Right ventricle myocardium inferior (tissue), 1 donor: ENCODE data around the gene C10orf67. TPM values are rescaled to one million over a fixed set of nuclear protein-coding genes. Genes with fewer than 3 reads are reported as not detected.
"Not testable (repeated sequence)": the region's sequence is repeated elsewhere in the genome, so short reads cannot be mapped to it uniquely, and the experiment has no call there.

Experiments
- ATAC-seq: fragments of 200-7000 bp; cut with Tn5 transposase; one replicate; pipeline ENCODE4 v1.9.1; 2020; ENCODE audit warnings: mild to moderate bottlenecking, moderate library complexity
- DNase-seq: peaks from one replicate; pipeline ENCODE4 v3.0.0; 2021; ENCODE audit errors: missing footprints
- intact Hi-C: fragments of 100-400 bp; cut with DNase I; formaldehyde crosslinking; loops from one replicate; pipeline ENCODE4 v1.11.0; 2022
- long read RNA-seq: library from polyadenylated mRNA; unstranded; transcript quantifications from one replicate; pipeline ENCODE4 v2.0.0, GENCODE V29; 2021
- total RNA-seq: library from RNA; stranded (reverse); fragmentation: NEBNext Ultra II Directional; extraction: Animal tissue kit (Norgen Biotek cat#: 25700); gene quantifications from one replicate; pipeline ENCODE4 v1.2.1, GENCODE V29; 2021
- donor health status: DM: no; HTN: yes; CAD: no; lungs with severe emphysema.

The C10orf67 gene
- total RNA-seq = 0.51 TPM
- long read RNA-seq = 0 reads

DNA sequence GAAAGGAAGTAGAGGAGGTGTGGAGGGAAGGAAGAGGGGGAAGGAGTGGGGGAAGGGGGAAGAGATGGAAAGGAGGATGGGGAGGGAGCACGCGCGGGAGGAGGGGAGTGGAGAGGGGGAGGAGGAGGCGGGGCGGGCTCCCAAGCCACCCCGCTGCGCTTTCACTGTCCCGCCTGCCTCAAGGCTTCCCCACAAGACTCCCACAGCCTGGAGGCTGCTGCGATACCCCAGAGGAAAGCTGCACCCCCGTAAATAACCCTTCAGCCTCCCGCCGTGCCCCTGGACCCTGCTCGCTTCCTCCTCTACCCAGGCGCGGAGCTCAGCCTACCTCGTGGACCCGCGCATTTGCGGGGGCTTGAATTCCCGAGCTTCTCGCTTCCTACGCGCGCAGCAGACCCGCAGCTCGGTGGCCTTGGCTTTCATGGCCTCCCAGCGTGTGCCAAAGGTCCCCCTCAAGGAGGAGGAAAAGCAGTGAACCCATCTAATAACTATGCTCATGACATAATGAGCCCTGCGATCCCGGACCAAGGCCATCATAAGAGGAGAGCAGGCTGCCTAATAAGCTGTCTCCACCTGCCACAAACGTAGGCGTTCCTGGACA lies at the start of gene C10orf67:
C10orf67 (minus strand) TSS at position 557 of the 601 bp plus-strand sequence; CDS start at position 534, 23 bp downstream.
- intact Hi-C loops = loop anchor here (1.0 kb wide), 1 partner anchor 56 kb away; no protein-coding TSS in a partner anchor
- peak; percentile 80 for ATAC-seq

GRCh38 chr10:23391821-23392220 lies 47.2 kb upstream of the C10orf67 start:
- DNase-seq (no peak), ATAC-seq (no peak)
- intact Hi-C loops = no loop called here

More for the DNA sequence above, at the start of gene C10orf67:
- DNase-seq = no peak

DNA sequence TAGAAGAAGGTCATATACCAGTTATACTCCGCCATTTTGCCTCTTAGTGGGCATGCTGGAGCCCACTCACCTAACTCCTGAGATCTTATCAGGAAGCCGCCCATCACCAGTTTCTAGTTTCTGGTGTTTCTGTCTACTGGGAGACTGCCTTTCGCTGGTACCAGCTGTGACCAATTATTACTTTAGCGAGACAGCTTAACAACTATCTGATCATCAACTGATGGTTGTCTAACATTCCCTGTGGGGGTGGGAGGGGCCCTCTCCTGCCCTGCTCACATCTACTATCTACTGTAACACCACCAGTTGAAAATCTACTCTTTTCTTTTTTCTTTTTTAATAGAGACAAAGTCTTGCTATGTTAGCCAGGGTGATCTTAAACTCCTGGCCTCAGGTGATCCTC lies 46.2 kb upstream of the C10orf67 start:
- DNase-seq (no peak), ATAC-seq (no peak)
- intact Hi-C loops = no loop called here

- ATAC-seq, DNase-seq, intact Hi-C loops: not testable (repeated sequence)
These were observed 45.8 kb upstream of the C10orf67 start for GRCh38 chr10:23390408-23390807.

DNA sequence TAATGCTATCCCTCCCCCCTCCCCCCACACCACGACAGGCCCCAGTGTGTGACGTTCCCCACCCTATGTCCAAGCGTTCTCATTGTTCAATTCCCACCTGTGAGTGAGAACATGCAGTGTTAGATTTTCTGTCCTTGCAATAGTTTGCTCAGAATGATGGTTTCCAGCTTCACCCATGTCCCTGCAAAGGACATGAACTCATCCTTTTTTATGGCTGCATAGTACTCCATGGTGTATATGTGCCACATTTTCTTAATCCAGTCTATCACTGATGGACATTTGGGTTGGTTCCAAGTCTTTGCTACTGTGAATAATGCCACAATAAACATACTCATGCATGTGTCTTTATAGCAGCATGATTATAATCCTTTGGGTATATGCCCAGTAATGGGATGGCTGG lies 42.9 kb upstream of the C10orf67 start:
- DNase-seq, intact Hi-C loops, ATAC-seq: not testable (repeated sequence)

DNA sequence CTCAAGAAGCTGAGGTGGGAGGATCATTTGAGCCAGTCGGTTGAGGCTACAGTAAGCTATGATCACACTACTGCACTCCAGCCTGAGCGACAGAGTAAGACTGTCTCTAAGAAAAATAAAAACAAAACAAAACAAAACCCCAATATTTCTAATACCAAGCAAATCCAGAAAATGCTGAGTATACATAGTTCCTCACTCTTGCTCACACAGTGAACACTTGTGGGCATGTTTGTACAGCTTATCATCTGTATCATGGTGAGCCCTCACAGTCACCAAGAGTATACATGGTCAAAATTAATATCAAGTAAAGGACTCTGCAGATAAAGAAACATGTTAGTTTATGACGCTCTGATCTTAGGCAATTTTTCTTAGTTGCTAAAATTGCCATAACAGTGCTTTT lies 41.5 kb upstream of the C10orf67 start:
- intact Hi-C loops = no loop called here
- DNase-seq (no peak), ATAC-seq (no peak)

DNA sequence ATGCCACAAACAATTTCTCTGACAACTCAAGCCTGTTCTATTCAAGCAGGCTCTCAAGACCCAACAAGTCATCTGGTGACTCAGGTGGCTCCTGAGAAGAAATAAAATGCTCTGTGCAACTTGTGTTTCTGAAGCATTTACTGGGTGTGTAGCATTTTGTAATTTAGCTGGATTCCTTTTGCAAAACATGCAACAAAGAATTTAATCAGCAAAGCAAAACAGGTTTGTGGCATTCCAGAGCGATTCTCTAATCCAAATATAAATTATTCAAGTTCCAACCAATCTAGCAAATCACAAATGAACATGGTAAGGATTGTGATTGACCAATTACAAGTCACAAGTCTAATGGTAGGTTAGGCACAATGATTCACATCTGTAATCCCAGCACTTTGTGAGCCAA lies 39.8 kb upstream of the C10orf67 start:
- ATAC-seq (no peak), DNase-seq (no peak)
- intact Hi-C loops = no loop called here

DNA sequence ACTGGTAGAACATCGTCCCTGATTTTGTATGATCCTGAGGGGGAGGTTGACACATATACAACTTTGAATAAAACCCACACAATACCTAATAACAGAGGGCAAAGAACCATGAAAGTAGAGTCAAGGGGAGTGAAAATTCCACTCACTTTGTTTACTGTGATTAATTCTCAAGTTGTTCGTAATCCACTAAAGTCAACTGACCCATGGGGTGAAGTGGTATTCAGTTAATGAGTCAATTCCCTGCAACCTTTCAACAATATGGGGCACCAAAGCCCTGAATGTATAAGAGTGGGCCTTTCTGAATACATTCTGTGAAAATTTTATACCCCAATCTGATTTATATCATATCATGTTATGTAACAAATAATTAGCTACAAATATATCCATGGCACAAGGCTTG lies 39.0 kb upstream of the C10orf67 start:
- intact Hi-C loops = no loop called here
- DNase-seq (no peak), ATAC-seq (no peak)

GRCh38 chr10:23381298-23382040 lies 36.9 kb upstream of the C10orf67 start:
- ATAC-seq (no peak), DNase-seq (no peak)
- intact Hi-C loops = no loop called here

DNA sequence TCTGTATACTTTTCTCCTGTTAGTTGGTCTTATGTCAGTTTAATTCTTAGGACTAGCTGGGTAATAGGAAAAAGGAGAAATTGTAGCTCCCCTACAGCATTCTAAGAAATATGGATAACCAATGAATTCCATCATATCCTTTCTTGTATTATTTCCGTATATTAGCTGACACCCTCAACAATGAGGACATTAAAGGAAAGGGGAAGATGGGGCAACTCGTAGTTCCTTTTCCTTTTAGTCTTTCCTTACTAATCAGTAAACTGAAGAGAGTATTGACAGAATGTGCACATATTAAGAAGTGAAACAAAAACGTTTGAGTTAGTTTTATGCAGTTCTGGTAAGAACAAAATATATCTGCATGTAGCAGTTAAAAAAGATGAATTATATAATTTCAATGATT lies 35.1 kb upstream of the C10orf67 start:
- DNase-seq (no peak), ATAC-seq (no peak)

GRCh38 chr10:23376229-23376655 lies 31.6 kb upstream of the C10orf67 start:
- no peak for DNase-seq
- ATAC-seq = peak; percentile 23
- intact Hi-C loops = no loop called here

More for the DNA sequence above, 35.1 kb upstream of the C10orf67 start:
- intact Hi-C loops = no loop called here

DNA sequence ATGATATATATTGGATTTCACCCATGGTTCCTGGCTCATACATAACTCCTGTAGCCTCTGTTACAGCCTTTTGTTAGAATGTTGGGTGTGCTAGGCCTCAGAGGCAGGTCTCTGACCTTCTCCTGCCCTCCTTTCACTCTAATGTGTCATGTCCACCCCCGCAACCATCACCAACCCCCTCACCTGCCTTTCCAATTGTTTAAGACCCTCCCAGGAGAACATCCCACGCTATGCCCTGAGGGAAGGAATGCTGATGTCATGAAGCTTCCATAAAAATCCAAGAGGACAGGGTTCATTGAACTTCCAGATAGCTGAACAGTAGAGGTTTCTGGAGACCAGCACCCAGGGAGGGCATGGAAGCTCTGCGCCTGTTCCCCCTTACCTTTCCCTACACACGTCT lies 30.8 kb upstream of the C10orf67 start:
- intact Hi-C loops = no loop called here
- ATAC-seq = no peak
- DNase-seq = no peak

- ATAC-seq = no peak
- intact Hi-C loops = no loop called here
- DNase-seq = no peak
These were observed 28.6 kb upstream of the C10orf67 start for GRCh38 chr10:23373156-23373555.

GRCh38 chr10:23371073-23371472 lies 26.5 kb upstream of the C10orf67 start:
- intact Hi-C loops = no loop called here
- ATAC-seq (no peak), DNase-seq (no peak)

- DNase-seq (no peak), ATAC-seq (peak; percentile 66)
- intact Hi-C loops = no loop called here
These were observed 25.5 kb upstream of the C10orf67 start for GRCh38 chr10:23370106-23370505.

DNA sequence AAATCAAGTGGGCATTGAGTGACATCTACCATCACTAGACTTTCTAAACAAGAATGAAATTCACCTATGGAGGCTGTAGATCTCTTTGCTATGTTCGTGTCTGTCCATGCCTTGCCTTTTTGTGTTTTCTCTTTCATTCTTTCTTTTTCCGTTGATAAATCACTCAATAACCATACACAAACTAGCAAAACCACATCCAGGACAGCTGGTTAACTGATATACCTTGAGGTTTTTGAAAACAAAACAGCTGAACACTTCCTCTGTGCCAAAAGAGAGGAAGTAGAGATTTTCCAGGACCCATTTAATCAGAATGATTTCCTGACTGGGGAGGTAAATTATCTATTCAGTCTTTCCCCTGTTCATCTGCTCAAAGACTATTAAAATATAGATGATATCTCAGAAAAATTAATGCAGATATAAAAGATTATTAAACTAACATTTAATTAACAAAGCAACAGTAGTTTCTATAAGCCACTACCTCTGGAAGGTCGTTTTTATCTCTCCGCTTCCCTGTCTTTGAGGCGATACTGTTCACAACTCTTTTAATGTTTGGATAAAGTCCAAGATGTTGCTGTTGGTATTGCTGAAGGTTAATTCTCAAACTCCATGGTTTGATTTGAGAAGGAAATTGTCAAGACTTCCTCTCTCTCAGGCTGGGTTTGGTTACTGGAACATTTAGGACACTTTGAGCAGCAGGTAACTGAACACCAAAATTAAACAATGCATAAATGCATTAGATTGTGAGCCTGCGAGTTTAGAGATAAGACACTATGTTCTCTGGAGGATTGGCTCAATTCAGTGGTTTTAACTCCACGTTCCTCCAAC lies 24.4 kb upstream of the C10orf67 start:
- intact Hi-C loops = no loop called here
- DNase-seq = no peak
- ATAC-seq = no peak

DNA sequence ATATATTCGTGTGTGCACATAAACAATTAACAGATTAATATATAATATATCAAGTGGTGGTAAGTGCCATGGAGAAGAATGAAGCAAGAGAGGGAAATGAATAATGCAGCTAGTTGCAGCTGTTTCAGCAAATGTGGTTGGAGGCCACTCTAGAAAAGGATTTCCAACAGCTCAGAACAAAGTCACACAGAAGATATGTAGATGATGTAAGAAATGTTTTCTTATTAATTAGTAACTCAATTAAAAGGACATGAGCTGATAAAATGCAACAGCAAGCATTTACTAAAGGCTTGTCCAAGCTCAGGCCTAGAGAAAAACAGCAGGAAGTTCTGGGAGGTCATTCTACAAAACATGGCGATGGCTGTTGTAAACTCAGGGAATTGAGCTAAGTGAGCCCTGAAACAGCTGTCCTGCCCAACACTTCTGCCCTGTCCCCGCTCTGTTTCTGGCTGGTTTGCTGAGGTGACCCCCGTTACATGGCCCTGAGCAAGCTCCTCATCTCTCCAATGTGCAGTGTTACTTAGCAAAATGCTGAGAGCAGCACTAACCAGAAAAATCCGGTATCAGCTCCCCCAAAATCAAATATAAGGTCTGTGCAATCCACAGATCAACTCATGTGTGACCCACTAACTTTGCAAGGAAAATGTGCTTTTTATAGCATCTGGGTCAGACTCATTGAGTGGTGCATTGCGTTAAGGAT lies 23.4 kb upstream of the C10orf67 start:
- intact Hi-C loops = no loop called here
- DNase-seq (no peak), ATAC-seq (no peak)

DNA sequence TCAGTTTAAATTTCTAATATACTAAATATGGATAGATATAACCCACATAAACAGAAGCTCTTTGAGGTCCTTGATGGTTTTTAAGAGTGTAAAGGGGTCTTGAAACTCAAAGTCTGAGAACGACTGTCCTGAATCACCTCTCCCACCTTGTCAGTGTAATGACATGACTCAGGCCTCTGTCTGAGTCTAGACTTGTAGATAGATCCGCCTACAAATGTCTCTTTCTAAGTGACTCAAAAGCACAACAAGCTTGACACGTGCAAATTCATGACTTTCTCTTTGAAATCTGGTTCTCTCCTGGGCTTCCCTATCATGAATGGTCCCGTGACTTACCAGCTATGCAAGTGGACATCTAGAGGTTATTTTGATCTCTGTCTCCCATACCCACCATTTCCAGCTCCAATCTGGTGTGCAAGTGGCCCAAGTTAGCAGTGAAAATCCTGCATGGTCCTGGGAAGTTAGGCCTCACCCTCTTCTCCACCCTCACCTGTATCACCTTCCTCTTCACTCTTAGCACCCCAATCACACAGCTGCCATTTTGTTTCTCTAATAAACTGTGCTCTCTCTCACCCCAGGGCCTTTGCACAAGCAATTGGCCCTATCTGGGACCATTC lies 20.9 kb upstream of the C10orf67 start:
- intact Hi-C loops, ATAC-seq, DNase-seq: not testable (repeated sequence)
